ENCODE data around the gene DUSP7.

The DUSP7 gene

GRCh38 chr3:52004906-52005395, 51.4 kb downstream of the DUSP7 start:
- DNase-seq = no peak

GRCh38 chr3:52004163-52004787, 52.1 kb downstream of the DUSP7 start:
- no peak for DNase-seq

- DNase-seq = no peak
Measured at GRCh38 chr3:52002748-52003147, 53.6 kb downstream of the DUSP7 start.

- DNase-seq = no peak
Measured at GRCh38 chr3:52001443-52001974, 54.9 kb downstream of the DUSP7 start.

- no peak for DNase-seq
Measured at GRCh38 chr3:51999846-52000245, 56.5 kb downstream of the DUSP7 start.
